GM10248 (cell line): Measurements from ENCODE around the gene UBE2I.

Experiments
- CTCF ChIA-PET: fragments of 300-600 bp; sonication (Branson Sonifier 250); formaldehyde crosslinking; extraction: SDS; loops from one replicate; lab custom pipeline; 2021; ENCODE audit warnings: antibody characterized with exemption; lab: Yijun Ruan, JAX
- POLR2A ChIA-PET: fragments of 350-650 bp; sonication (Branson Sonifier 250); formaldehyde crosslinking; extraction: SDS; loops from one replicate; lab custom pipeline; 2020; ENCODE audit warnings: antibody characterized with exemption; lab: Yijun Ruan, JAX
- DNase-seq: peaks from one replicate; pipeline ENCODE4 v3.0.0; 2012; ENCODE audit errors: extremely low spot score
- TF ChIP-seq, protein P1 (sequence below): IDR thresholded peaks from 2 replicates; pipeline ENCODE4 v1.5.1; 2012; ENCODE audit warnings: mild to moderate bottlenecking, low read depth; ENCODE audit errors: extremely low read depth, missing control alignments, control extremely low read depth

The UBE2I gene

GRCh38 chr16:1343428-1344242 is 34.2 kb downstream of the UBE2I start:
- no peak for DNase-seq
- TF ChIP-seq, protein P1, sequence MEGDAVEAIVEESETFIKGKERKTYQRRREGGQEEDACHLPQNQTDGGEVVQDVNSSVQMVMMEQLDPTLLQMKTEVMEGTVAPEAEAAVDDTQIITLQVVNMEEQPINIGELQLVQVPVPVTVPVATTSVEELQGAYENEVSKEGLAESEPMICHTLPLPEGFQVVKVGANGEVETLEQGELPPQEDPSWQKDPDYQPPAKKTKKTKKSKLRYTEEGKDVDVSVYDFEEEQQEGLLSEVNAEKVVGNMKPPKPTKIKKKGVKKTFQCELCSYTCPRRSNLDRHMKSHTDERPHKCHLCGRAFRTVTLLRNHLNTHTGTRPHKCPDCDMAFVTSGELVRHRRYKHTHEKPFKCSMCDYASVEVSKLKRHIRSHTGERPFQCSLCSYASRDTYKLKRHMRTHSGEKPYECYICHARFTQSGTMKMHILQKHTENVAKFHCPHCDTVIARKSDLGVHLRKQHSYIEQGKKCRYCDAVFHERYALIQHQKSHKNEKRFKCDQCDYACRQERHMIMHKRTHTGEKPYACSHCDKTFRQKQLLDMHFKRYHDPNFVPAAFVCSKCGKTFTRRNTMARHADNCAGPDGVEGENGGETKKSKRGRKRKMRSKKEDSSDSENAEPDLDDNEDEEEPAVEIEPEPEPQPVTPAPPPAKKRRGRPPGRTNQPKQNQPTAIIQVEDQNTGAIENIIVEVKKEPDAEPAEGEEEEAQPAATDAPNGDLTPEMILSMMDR, result no peak
- POLR2A ChIA-PET, result interaction anchor here (1.0 to 1.1 kb wide), 3 partner anchors 11 to 54 kb away, joined by 3 read pairs; no protein-coding TSS in a partner anchor
- CTCF ChIA-PET, result interaction anchor here (0.6 to 3.0 kb wide), 6 partner anchors 8 to 362 kb away, joined by 3 to 16 read pairs (median 3); partner anchors contain the start of gene MAPK8IP3

GRCh38 chr16:1344499-1344898 is 35.1 kb downstream of the UBE2I start:
- TF ChIP-seq, protein P1, result no peak
- ChIA-PET CTCF (interaction anchor here (1.0 to 3.0 kb wide), 3 partner anchors 8 to 19 kb away, joined by 3 to 16 read pairs (median 3); no protein-coding TSS in a partner anchor), POLR2A (interaction anchor here (1.1 kb wide), 1 partner anchor 35 kb away, joined by 3 read pairs; no protein-coding TSS in a partner anchor)
- DNase-seq, result no peak

DNA sequence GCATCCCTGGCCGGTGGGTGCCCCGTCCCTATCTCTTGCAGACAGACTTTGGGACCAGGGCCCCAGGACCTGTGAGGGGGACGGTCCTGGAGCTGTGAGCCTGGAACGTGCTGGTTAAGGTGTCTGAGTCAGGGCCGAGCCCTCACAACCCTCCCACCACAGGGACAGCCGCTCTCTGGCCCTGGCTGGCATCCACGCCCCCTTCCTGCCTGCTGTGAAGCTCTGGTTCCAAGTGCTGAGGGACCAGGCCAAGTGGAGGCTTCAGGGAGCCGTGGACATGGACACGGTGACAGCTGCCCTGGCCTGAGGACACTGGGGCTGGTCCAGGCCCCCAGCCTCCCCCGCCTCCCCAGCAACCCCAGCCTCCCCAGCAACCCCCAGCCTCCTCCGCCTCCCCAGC is 35.7 kb downstream of the UBE2I start:
- TF ChIP-seq, protein P1, result no peak
- CTCF ChIA-PET, result interaction anchor here (1.0 to 1.3 kb wide), 3 partner anchors 9 to 22 kb away, joined by 3 read pairs; no protein-coding TSS in a partner anchor
- DNase-seq, result no peak
- POLR2A ChIA-PET, result no interaction called here

GRCh38 chr16:1345651-1346421 is 36.4 kb downstream of the UBE2I start:
- ChIA-PET CTCF (interaction anchor here (0.8 to 1.7 kb wide), 5 partner anchors 10 to 37 kb away, joined by 3 to 5 read pairs (median 3); partner anchors contain the start of gene UBE2I), POLR2A (no interaction called here)
- DNase-seq, result no peak
- TF ChIP-seq, protein P1, result no peak

DNA sequence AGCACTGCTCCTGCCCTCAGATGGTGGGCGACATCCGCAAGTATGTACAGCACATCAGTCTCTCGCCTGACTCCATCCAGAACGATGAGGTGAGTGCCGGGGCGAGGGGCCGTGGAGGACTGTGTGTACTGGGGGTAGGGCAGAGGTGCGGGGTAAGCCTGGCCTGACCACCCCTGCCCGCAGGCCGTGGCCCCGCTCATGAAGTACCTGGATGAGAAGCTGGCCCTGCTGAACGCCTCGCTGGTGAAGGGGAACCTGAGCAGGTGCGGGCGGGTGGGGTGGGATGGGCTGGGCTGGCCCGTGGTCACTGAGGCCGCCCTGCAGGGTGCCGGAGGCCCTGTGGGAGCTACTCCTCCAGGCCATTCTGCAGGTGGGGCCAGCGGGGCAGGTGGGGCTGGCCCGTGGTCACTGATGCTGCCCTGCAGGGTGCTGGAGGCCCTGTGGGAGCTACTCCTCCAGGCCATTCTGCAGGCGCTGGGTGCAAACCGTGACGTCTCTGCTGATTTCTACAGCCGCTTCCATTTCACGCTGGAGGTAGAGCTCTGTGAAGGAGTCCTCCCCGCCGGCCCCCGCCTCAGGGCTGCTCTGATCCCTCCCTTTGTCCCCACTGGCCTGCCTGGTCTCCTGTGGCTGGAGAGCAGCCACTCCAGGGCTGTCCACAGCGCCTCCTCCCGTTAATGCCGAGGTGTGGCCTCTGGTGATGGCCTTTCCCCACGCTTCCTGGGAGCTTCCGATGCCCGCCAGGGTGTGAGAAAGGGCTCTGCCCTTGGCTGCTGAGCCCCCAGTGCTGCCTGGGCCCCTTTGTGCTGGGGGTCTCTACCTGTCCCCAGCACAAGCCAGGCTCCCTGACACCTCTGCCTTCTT is 37.2 kb downstream of the UBE2I start:
- DNase-seq, result no peak
- TF ChIP-seq, protein P1, result peak; percentile 12
- ChIA-PET POLR2A (no interaction called here), CTCF (interaction anchor here (0.9 to 1.7 kb wide), 4 partner anchors 9 to 38 kb away, joined by 3 to 6 read pairs (median 4); partner anchors contain the start of gene UBE2I)
